OCI-LY1 (cell line): ENCODE measurements around the gene HCRT.

Experiments
- EZH2 ChIP-seq: fragments of 200-600 bp; sonication (generic), shearing (Covaris generic); IDR thresholded peaks from 2 replicates; pipeline ENCODE4 v1.8.0; 2017; ENCODE audit warnings: borderline replicate concordance, mixed run types, mild to moderate bottlenecking, antibody characterized with exemption, low read length, moderate library complexity, mixed read lengths
- TF ChIP-seq, protein P1 (sequence below): fragments of 200-600 bp; sonication (generic), shearing (Covaris generic); IDR thresholded peaks from 2 replicates; pipeline ENCODE4 v1.5.1; 2017; ENCODE audit warnings: mild to moderate bottlenecking, antibody characterized with exemption, low read length, moderate library complexity, mixed read lengths

DNA sequence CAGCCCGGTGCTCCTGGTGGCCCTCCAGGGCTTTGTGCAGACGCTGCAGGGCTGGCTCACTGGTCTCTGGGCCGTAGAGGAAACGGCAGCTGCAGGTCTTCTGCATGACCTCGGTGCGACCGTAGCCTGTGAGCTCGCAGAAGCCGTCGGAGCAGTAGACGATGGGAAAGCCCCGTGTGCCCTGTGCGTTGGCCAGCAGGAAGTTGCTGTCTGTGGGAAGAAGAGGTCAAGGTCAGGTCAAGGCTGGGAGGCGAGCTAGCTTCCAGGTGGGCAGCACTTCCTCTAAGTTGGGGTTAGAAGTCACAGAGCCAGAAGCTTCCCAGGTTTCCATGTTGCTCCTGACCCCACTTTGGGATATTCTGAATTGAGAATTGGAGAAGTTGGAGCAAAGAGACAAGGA, 6.4 kb downstream of the HCRT start:
- TF ChIP-seq, protein P1, sequence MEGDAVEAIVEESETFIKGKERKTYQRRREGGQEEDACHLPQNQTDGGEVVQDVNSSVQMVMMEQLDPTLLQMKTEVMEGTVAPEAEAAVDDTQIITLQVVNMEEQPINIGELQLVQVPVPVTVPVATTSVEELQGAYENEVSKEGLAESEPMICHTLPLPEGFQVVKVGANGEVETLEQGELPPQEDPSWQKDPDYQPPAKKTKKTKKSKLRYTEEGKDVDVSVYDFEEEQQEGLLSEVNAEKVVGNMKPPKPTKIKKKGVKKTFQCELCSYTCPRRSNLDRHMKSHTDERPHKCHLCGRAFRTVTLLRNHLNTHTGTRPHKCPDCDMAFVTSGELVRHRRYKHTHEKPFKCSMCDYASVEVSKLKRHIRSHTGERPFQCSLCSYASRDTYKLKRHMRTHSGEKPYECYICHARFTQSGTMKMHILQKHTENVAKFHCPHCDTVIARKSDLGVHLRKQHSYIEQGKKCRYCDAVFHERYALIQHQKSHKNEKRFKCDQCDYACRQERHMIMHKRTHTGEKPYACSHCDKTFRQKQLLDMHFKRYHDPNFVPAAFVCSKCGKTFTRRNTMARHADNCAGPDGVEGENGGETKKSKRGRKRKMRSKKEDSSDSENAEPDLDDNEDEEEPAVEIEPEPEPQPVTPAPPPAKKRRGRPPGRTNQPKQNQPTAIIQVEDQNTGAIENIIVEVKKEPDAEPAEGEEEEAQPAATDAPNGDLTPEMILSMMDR = no peak
- TF ChIP-seq EZH2 = no peak
